ENCODE data around the gene AKAIN1. TPM values are rescaled to one million over a fixed set of nuclear protein-coding genes. Genes with fewer than 3 reads are reported as not detected.

Gene AKAIN1
- total and polyA plus RNA-seq, 10 of the 15 experiments (the other 5 are each of a cell fraction or from before 2014, with no cell fraction given), result not detected

- TF ChIP-seq SUPT20H (IDR thresholded peaks at IDR 0.05; ENCODE audit: borderline replicate concordance, control insufficient read depth, low read depth, low read length), result no peak
- TF ChIP-seq ZNF592 (IDR thresholded peaks at IDR 0.05), result no peak
- TF ChIP-seq HSF1 (IDR thresholded peaks at IDR 0.05; ENCODE audit: low read depth, low read length), result no peak
- no peak for TF ChIP-seq MEF2B (IDR thresholded peaks at IDR 0.05; ENCODE audit: partially characterized antibody, poor library complexity, severe bottlenecking)
- TF ChIP-seq CBX3 (IDR thresholded peaks at IDR 0.05; ENCODE audit: borderline replicate concordance, low read depth), result no peak
- no peak for TF ChIP-seq RELA (IDR thresholded peaks at IDR 0.05; ENCODE audit: borderline replicate concordance, partially characterized antibody)
- no peak for TF ChIP-seq KLF5 (IDR thresholded peaks at IDR 0.05; ENCODE audit: partially characterized antibody)
- no peak for TF ChIP-seq EZH2 (IDR thresholded peaks at IDR 0.05; ENCODE audit: borderline replicate concordance, control insufficient read depth, low read depth, low read length)
- no peak for TF ChIP-seq ZBTB40 (IDR thresholded peaks at IDR 0.05; ENCODE audit: borderline replicate concordance)
Observed at GRCh38 chr18:5195656-5196055, 1.4 kb downstream of the AKAIN1 start (continued).

Measured in GM12878 (cell line).